CD4-positive, alpha-beta T cell treated with Interleukin-1 beta for 1 hour (primary cell): ENCODE data around the gene SLC25A25.
"Not testable (repeated sequence)": the region's sequence is repeated elsewhere in the genome, so short reads cannot be mapped to it uniquely, and the experiment has no call there.

Experiments
- DNase-seq, 2 donors: peaks; one replicate each; pipeline ENCODE4 v3.0.0-alpha.2; 2020 to 2022

SLC25A25 gene

GRCh38 chr9:128067645-128068385 lies at the start of gene SLC25A25:
SLC25A25 (plus strand) TSS chr9:128068232; CDS start chr9:128068320, 88 bp downstream.
- DNase-seq = peak; percentile 100

GRCh38 chr9:128020692-128021091 lies 47.3 kb upstream of the SLC25A25 start:
- DNase-seq = no peak

- DNase-seq = no peak
Measured at GRCh38 chr9:128021098-128021497, 46.9 kb upstream of the SLC25A25 start.

GRCh38 chr9:128022886-128023285 lies 45.1 kb upstream of the SLC25A25 start:
- no peak for DNase-seq

- DNase-seq = not testable (repeated sequence)
Measured at GRCh38 chr9:128023671-128024070, 44.4 kb upstream of the SLC25A25 start.

GRCh38 chr9:128024761-128025308 lies 43.2 kb upstream of the SLC25A25 start:
- no peak for DNase-seq

- peak in 1 of 2 donors; percentile 34 for DNase-seq
Measured at GRCh38 chr9:128025736-128026135, 42.3 kb upstream of the SLC25A25 start.

- DNase-seq = peak; percentile 88 to 89
Measured at GRCh38 chr9:128026255-128026772, 41.7 kb upstream of the SLC25A25 start.

- peak; percentile 55 to 57 for DNase-seq
Measured at GRCh38 chr9:128026773-128027541, 41.1 kb upstream of the SLC25A25 start.

- DNase-seq = no peak
Measured at GRCh38 chr9:128027705-128028104, 40.3 kb upstream of the SLC25A25 start.

- no peak for DNase-seq
Measured at GRCh38 chr9:128033609-128034008, 34.4 kb upstream of the SLC25A25 start.

- peak; percentile 75 to 83 for DNase-seq
Measured at GRCh38 chr9:128034821-128035652, 33.0 kb upstream of the SLC25A25 start.

GRCh38 chr9:128036522-128036921 lies 31.5 kb upstream of the SLC25A25 start:
- DNase-seq = not testable (repeated sequence)

GRCh38 chr9:128040783-128041182 lies 27.2 kb upstream of the SLC25A25 start:
- not testable (repeated sequence) for DNase-seq

- no peak for DNase-seq
Measured at GRCh38 chr9:128042043-128042442, 26.0 kb upstream of the SLC25A25 start.

GRCh38 chr9:128043467-128043868 lies 24.6 kb upstream of the SLC25A25 start:
- DNase-seq = no peak

GRCh38 chr9:128045409-128045808 lies 22.6 kb upstream of the SLC25A25 start:
- not testable (repeated sequence) for DNase-seq

GRCh38 chr9:128045831-128046230 lies 22.2 kb upstream of the SLC25A25 start:
- no peak for DNase-seq

GRCh38 chr9:128047231-128047630 lies 20.8 kb upstream of the SLC25A25 start:
- DNase-seq = no peak

- DNase-seq = no peak
Measured at GRCh38 chr9:128048663-128049062, 19.4 kb upstream of the SLC25A25 start.

GRCh38 chr9:128049843-128050242 lies 18.2 kb upstream of the SLC25A25 start:
- no peak for DNase-seq

GRCh38 chr9:128051932-128052709 lies 15.9 kb upstream of the SLC25A25 start:
- DNase-seq = no peak
